GM10248 (cell line): ENCODE results near the gene FBXO41.

Source experiments
- CTCF ChIA-PET: fragments of 300-600 bp; sonication (Branson Sonifier 250); formaldehyde crosslinking; extraction: SDS; loops from one replicate; lab custom pipeline; 2021; ENCODE audit warnings: antibody characterized with exemption; lab: Yijun Ruan, JAX
- POLR2A ChIA-PET: fragments of 350-650 bp; sonication (Branson Sonifier 250); formaldehyde crosslinking; extraction: SDS; loops from one replicate; lab custom pipeline; 2020; ENCODE audit warnings: antibody characterized with exemption; lab: Yijun Ruan, JAX
- DNase-seq: peaks from one replicate; pipeline ENCODE4 v3.0.0; 2012; ENCODE audit errors: extremely low spot score
- TF ChIP-seq, protein P1 (sequence below): IDR thresholded peaks from 2 replicates; pipeline ENCODE4 v1.5.1; 2012; ENCODE audit warnings: mild to moderate bottlenecking, low read depth; ENCODE audit errors: extremely low read depth, missing control alignments, control extremely low read depth

Gene FBXO41

DNA sequence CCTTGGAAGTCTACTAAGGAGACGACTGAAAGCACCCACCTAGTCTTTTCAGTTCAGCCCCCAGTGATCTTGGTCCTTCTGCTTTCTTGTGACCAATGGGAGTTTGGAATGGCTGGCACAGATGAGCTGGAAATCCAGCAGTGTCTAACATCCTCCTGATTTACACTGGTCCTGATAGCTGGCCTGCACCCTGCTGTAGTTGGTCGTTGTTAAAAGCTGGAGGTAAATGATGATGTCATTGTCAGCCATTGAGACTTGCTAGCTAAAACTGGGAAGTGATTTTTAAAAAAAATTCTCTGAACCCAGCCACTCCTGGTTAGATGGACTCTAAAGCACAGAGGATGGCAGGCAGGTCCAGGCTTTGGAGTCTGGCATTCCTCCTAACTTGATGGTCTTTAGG, 30.9 kb downstream of the FBXO41 start:
- POLR2A ChIA-PET = no interaction called here
- CTCF ChIA-PET = interaction anchor here (1.6 to 3.2 kb wide), 3 partner anchors 15 to 37 kb away, joined by 3 to 17 read pairs (median 7); no protein-coding TSS in a partner anchor
- no peak for DNase-seq
- TF ChIP-seq, protein P1, sequence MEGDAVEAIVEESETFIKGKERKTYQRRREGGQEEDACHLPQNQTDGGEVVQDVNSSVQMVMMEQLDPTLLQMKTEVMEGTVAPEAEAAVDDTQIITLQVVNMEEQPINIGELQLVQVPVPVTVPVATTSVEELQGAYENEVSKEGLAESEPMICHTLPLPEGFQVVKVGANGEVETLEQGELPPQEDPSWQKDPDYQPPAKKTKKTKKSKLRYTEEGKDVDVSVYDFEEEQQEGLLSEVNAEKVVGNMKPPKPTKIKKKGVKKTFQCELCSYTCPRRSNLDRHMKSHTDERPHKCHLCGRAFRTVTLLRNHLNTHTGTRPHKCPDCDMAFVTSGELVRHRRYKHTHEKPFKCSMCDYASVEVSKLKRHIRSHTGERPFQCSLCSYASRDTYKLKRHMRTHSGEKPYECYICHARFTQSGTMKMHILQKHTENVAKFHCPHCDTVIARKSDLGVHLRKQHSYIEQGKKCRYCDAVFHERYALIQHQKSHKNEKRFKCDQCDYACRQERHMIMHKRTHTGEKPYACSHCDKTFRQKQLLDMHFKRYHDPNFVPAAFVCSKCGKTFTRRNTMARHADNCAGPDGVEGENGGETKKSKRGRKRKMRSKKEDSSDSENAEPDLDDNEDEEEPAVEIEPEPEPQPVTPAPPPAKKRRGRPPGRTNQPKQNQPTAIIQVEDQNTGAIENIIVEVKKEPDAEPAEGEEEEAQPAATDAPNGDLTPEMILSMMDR = no peak

DNA sequence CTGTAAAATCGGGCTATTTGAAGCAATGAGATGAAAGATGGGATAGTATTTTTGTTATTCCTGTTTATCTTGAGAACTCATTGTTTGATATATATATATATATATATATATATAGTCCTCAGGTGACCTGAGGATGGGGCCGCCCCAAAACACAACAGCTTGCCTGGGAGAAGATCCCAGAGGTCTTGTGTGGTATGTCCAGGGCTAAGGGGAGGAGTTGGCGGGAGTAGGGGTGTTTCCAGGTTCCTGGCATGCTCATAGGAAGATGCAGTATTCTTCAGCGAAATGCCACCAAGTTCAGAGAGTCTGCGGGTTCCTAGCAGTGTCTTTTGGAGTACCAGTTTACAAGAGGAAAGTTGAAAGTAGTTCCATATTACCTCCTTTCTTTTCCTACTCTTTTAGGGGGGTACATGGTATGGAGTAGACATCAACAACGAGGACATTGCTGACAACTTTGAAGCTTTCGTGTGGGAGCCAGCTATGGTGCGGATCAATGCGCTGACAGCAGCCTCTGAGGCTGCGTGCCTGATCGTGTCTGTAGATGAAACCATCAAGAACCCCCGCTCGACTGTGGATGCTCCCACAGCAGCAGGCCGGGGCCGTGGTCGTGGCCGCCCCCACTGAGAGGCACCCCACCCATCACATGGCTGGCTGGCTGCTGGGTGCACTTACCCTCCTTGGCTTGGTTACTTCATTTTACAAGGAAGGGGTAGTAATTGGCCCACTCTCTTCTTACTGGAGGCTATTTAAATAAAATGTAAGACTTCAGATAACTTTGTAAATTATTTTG, 31.8 kb downstream of the FBXO41 start:
- CTCF ChIA-PET = interaction anchor here (1.2 to 2.4 kb wide), 3 partner anchors 14 to 38 kb away, joined by 3 to 7 read pairs (median 3); no protein-coding TSS in a partner anchor
- TF ChIP-seq, protein P1 = no peak
- POLR2A ChIA-PET = no interaction called here
- no peak for DNase-seq

DNA sequence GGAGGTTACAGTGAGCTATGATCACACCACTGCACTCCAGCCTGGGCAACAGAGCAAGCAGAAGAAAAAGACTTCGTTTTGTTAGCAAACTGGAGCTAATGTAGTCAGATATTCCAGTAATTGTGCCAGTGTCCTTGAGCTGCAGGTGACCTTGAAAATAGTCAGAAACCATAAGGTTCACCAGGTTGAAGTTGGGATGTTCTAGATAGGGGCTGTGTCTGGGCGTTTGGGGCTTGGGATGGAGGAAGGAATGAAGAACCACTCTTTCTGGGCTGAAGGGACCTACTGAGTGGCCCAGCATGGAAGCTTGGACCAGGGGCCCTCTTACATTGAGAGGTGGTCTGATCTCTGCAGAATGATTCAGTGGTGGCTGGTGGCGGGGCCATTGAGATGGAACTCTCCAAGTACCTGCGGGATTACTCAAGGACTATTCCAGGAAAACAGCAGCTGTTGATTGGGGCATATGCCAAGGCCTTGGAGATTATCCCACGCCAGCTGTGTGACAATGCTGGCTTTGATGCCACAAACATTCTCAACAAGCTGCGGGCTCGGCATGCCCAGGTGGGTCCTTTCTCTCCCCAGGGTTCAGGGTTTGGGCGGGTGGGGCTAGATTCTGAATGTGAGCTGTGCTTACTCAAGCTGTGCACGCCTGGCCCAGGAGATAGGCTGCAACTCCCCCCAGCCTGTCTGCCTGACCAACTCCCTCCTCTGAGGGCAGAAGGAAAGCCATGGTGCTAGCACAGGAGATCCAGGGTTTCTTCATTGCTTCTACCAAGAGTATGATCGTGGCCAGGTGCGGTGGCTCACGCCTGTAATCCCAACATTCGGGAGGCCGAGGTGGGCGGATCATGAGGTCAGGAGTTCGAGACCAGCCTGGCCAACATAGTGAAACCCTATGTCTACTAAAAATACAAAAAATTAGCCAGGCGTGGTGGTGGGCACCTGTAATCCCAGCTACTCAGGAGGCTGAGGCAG, 33.1 kb downstream of the FBXO41 start:
- no peak for DNase-seq
- ChIA-PET POLR2A (interaction anchor here (0.8 kb wide), 1 partner anchor 17 kb away, joined by 4 read pairs; the partner anchor contains the start of gene CCT7), CTCF (interaction anchor here (1.2 to 1.5 kb wide), 3 partner anchors 14 to 39 kb away, joined by 3 to 6 read pairs (median 3); no protein-coding TSS in a partner anchor)
- TF ChIP-seq, protein P1 = no peak

DNA sequence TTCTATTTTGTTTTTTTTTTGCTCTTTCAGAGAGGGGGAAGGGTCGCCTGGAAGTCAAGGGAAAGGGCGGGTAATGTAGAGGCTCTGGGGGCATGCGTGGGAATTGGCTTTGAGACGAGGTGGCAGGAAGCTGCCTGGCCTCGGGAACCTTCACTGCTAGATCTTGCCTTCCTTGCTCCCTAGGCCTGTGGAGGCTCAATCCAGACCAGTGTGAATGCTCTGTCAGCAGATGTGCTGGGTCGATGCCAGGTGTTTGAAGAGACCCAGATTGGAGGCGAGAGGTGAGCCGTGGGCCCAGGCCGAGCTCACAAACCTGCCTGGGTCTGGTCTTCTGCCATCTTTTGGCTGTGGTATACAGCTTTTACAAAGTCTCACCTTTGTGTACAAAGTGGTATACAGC, 34.6 kb downstream of the FBXO41 start:
- CTCF ChIA-PET = interaction anchor here (0.7 to 1.5 kb wide), 2 partner anchors 12 to 19 kb away, joined by 4 to 6 read pairs; no protein-coding TSS in a partner anchor
- DNase-seq = no peak
- POLR2A ChIA-PET = no interaction called here
- TF ChIP-seq, protein P1 = no peak

DNA sequence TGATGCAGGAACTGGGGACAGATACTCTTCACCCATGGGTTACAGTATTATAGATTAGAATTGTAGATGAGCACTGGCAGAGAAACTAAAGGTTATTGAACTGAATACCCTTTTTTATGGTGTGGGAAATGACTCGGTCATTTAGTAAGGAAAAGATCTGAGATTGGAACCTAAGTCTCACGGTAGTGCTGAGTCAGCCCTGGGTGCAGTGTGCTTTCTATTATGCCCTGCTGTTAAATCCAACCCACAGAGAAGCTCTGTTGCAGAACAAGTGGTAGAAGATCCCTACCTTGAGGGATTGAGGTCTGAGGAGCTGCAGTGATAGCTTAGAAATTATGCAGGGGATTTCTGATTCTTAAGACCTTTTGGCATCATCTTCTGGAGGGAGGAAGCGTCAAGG, 37.4 kb downstream of the FBXO41 start:
- CTCF ChIA-PET = interaction anchor here (1.0 to 1.7 kb wide), 5 partner anchors 10 to 34 kb away, joined by 3 to 7 read pairs (median 4); no protein-coding TSS in a partner anchor

More for the DNA sequence above, 37.4 kb downstream of the FBXO41 start:
- POLR2A ChIA-PET = no interaction called here
- no peak for DNase-seq
- TF ChIP-seq, protein P1 = no peak
